Measurements from ENCODE around the gene RFXANK. TPM values are rescaled to one million over a fixed set of nuclear protein-coding genes. Genes with fewer than 3 reads are reported as not detected.

The RFXANK gene
- total RNA-seq, 2 experiments from 2014 or later, result 105 to 114 TPM

DNA sequence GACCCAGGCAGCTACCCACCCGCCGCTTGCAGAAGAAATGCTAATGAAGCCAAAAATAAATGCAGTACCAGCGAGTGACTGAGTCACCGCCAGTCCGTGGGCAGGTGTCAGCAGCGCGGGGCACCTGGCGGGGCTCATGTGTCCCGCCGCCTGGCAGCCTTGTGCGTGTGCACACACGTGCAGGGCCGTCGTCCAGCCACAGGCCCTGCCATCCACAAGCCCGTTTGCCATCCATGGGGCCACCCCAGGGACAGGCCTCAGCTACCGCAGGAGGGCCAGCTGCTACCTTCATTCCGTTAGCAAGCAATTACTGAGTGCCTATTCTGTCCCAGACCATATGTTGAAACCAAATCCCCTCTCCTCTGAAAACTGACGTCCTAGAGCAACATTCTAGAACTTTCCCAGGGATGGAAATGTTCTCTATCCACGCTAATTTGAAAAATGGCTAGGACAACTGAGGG is 40.2 kb downstream of the RFXANK start:
- Histone ChIP-seq H3K27ac (ENCODE audit: low read depth, low read length, poor library complexity, severe bottlenecking) (no peak overlapping the region), H3K9me3 (ENCODE audit: low read length) (peaks cover 9% of the 10 kb centered on the region; the same call in 1 of the 2 replicates), H3K9me2 (ENCODE audit: insufficient read depth, low read length) (no peaks in the 10 kb centered on the region), H4K20me1 (ENCODE audit: insufficient read depth, low read length) (no peaks in the 10 kb centered on the region), H3K4me2 (ENCODE audit: low read length) (no peak overlapping the region), H2AFZ (ENCODE audit: low read length) (no peak overlapping the region), H3K36me3 (ENCODE audit: insufficient read depth, low read length) (no peaks in the 10 kb centered on the region), H3K79me2 (ENCODE audit: insufficient read depth, low read depth, low read length) (no peaks in the 10 kb centered on the region), H3K4me3 (ENCODE audit: low read depth, low read length, poor library complexity, severe bottlenecking) (no peak overlapping the region), H3K4me1 (ENCODE audit: insufficient read depth, low read length, poor library complexity, severe bottlenecking) (no peaks in the 10 kb centered on the region)
- intact Hi-C loops (cut with micrococcal nuclease; ENCODE audit: unreplicated experiment), result no loop called here
- CTCF ChIA-PET (ENCODE audit: unreplicated experiment), result no interaction called here
- no peak for TF ChIP-seq EZH2phosphoT487 (IDR thresholded peaks at IDR 0.05; ENCODE audit: borderline replicate concordance, low read depth, low read length)
- TF ChIP-seq, protein P1, sequence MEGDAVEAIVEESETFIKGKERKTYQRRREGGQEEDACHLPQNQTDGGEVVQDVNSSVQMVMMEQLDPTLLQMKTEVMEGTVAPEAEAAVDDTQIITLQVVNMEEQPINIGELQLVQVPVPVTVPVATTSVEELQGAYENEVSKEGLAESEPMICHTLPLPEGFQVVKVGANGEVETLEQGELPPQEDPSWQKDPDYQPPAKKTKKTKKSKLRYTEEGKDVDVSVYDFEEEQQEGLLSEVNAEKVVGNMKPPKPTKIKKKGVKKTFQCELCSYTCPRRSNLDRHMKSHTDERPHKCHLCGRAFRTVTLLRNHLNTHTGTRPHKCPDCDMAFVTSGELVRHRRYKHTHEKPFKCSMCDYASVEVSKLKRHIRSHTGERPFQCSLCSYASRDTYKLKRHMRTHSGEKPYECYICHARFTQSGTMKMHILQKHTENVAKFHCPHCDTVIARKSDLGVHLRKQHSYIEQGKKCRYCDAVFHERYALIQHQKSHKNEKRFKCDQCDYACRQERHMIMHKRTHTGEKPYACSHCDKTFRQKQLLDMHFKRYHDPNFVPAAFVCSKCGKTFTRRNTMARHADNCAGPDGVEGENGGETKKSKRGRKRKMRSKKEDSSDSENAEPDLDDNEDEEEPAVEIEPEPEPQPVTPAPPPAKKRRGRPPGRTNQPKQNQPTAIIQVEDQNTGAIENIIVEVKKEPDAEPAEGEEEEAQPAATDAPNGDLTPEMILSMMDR (conservative IDR thresholded peaks at IDR 0.05; ENCODE audit: low read length), result no peak
- POLR2A ChIA-PET, result no interaction called here
- DNase-seq (ENCODE audit: low spot score), result no peak
- no TSS peak for BruUV-seq (replicated peaks)

- no peaks in the 10 kb centered on the region for H3K9me2 ChIP-seq (ENCODE audit: insufficient read depth, low read length)
- CTCF ChIA-PET (ENCODE audit: unreplicated experiment), result no interaction called here
Measured at GRCh38 chr19:19234220-19234816, 42.3 kb downstream of the RFXANK start.

DNA sequence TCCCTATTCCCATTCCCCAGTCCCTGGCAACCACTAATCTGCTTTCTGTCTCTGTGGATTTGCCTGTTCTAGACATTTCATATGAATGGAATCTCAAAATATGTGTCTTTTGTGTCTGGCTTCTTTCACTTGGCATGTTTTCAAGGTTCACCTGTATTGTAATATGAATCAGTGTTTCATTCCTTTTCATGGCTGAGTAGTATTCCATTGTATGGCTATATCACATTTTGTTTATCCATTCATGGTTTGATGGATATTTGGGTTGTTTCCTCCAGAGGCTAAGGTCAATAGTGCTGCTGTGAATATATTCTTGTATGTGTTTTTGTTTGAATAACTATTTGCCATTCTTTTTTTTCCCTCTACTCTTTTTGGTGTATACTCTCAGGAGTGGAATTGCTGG is 44.1 kb downstream of the RFXANK start:
- no TSS peak for BruUV-seq (replicated peaks)
- Histone ChIP-seq H2AFZ (ENCODE audit: low read length) (no peak overlapping the region), H3K27ac (ENCODE audit: low read depth, low read length, poor library complexity, severe bottlenecking) (no peak overlapping the region), H3K9me3 (ENCODE audit: low read length) (peaks cover 9% of the 10 kb centered on the region; the same call in 1 of the 2 replicates), H3K79me2 (ENCODE audit: insufficient read depth, low read depth, low read length) (no peaks in the 10 kb centered on the region), H3K36me3 (ENCODE audit: insufficient read depth, low read length) (no peaks in the 10 kb centered on the region), H3K4me1 (ENCODE audit: insufficient read depth, low read length, poor library complexity, severe bottlenecking) (no peaks in the 10 kb centered on the region), H3K4me2 (ENCODE audit: low read length) (no peak overlapping the region), H3K4me3 (ENCODE audit: low read depth, low read length, poor library complexity, severe bottlenecking) (no peak overlapping the region), H3K9me2 (ENCODE audit: insufficient read depth, low read length) (no peaks in the 10 kb centered on the region), H4K20me1 (ENCODE audit: insufficient read depth, low read length) (no peaks in the 10 kb centered on the region)
- POLR2A ChIA-PET, result no interaction called here
- no peak for TF ChIP-seq EZH2phosphoT487 (IDR thresholded peaks at IDR 0.05; ENCODE audit: borderline replicate concordance, low read depth, low read length)
- TF ChIP-seq, protein P1 (conservative IDR thresholded peaks at IDR 0.05; ENCODE audit: low read length), result no peak
- CTCF ChIA-PET (ENCODE audit: unreplicated experiment), result no interaction called here
- DNase-seq (ENCODE audit: low spot score), result no peak
- intact Hi-C loops (cut with micrococcal nuclease; ENCODE audit: unreplicated experiment), result no loop called here

More at GRCh38 chr19:19234220-19234816, 42.3 kb downstream of the RFXANK start:
- no TSS peak for BruUV-seq (replicated peaks)
- POLR2A ChIA-PET, result interaction anchor here (0.5 to 1.0 kb wide), 3 partner anchors 58 to 268 kb away, joined by 3 read pairs; no protein-coding TSS in a partner anchor
- Histone ChIP-seq H3K27ac (ENCODE audit: low read depth, low read length, poor library complexity, severe bottlenecking) (no peak overlapping the region), H3K4me3 (ENCODE audit: low read depth, low read length, poor library complexity, severe bottlenecking) (no peak overlapping the region), H4K20me1 (ENCODE audit: insufficient read depth, low read length) (no peaks in the 10 kb centered on the region), H3K4me2 (ENCODE audit: low read length) (no peak overlapping the region), H3K4me1 (ENCODE audit: insufficient read depth, low read length, poor library complexity, severe bottlenecking) (no peaks in the 10 kb centered on the region), H3K79me2 (ENCODE audit: insufficient read depth, low read depth, low read length) (no peaks in the 10 kb centered on the region), H2AFZ (ENCODE audit: low read length) (no peak overlapping the region), H3K9me3 (ENCODE audit: low read length) (peaks cover 9% of the 10 kb centered on the region; the same call in 1 of the 2 replicates), H3K36me3 (ENCODE audit: insufficient read depth, low read length) (no peaks in the 10 kb centered on the region)
- intact Hi-C loops (cut with micrococcal nuclease; ENCODE audit: unreplicated experiment), result no loop called here
- TF ChIP-seq, protein P1 (conservative IDR thresholded peaks at IDR 0.05; ENCODE audit: low read length), result no peak
- no peak for TF ChIP-seq EZH2phosphoT487 (IDR thresholded peaks at IDR 0.05; ENCODE audit: borderline replicate concordance, low read depth, low read length)
- DNase-seq (ENCODE audit: low spot score), result no peak
